ENCODE measurements around the gene PRAMEF1. TPM values are rescaled to one million over a fixed set of nuclear protein-coding genes. Genes with fewer than 3 reads are reported as not detected.

The PRAMEF1 gene
- total and polyA plus RNA-seq, 2 of the 8 experiments (the other 6 are each of a cell fraction or from before 2014, with no cell fraction given): not detected

GRCh38 chr1:12778907-12779306, 12.3 kb upstream of the PRAMEF1 start (continued):
- TF ChIP-seq CHD7 (IDR thresholded peaks at IDR 0.05; ENCODE audit: insufficient replicate concordance, low read length) (no peak), SAP30 (IDR thresholded peaks at IDR 0.05; ENCODE audit: insufficient read depth, insufficient replicate concordance, low read length) (no peak), GABPA (IDR thresholded peaks at IDR 0.05; ENCODE audit: borderline replicate concordance, insufficient read depth, low read length) (no peak), GTF2F1 (IDR thresholded peaks at IDR 0.05; ENCODE audit: borderline replicate concordance, low read depth, low read length) (no peak), BCL11A (IDR thresholded peaks at IDR 0.05; ENCODE audit: low read depth in 2 of 2, low read length in 2 of 2) (no peak), CBX5 (IDR thresholded peaks at IDR 0.05; ENCODE audit: low read depth, low read length) (no peak), YY1 (IDR thresholded peaks at IDR 0.05; ENCODE audit: low read depth, low read length) (no peak), SP2 (IDR thresholded peaks at IDR 0.05; ENCODE audit: low read length) (no peak), ZNF274 (IDR thresholded peaks at IDR 0.05; ENCODE audit: borderline replicate concordance, extremely low read depth, low read length) (no peak), CEBPB (IDR thresholded peaks at IDR 0.05; ENCODE audit: low read depth, low read length) (no peak), RFX5 (IDR thresholded peaks at IDR 0.05; ENCODE audit: borderline replicate concordance, low read depth, low read length) (no peak)
